HG02938 (cell line): ENCODE measurements around the gene HYAL2.

ENCODE experiments used
- ATAC-seq: cut with Tn5 transposase; IDR thresholded peaks from one replicate; pipeline ENCODE4 v1.9.1; 2021; ENCODE audit warnings: mild to moderate bottlenecking, moderate library complexity; ENCODE audit not compliant: unreplicated experiment

HYAL2 gene, protein sequence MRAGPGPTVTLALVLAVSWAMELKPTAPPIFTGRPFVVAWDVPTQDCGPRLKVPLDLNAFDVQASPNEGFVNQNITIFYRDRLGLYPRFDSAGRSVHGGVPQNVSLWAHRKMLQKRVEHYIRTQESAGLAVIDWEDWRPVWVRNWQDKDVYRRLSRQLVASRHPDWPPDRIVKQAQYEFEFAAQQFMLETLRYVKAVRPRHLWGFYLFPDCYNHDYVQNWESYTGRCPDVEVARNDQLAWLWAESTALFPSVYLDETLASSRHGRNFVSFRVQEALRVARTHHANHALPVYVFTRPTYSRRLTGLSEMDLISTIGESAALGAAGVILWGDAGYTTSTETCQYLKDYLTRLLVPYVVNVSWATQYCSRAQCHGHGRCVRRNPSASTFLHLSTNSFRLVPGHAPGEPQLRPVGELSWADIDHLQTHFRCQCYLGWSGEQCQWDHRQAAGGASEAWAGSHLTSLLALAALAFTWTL

GRCh38 chr3:50322386-50323091 lies at the start of gene HYAL2:
TSS of gene HYAL2 (minus strand) at chr3:50322745. CDS start at chr3:50320489, 2,256 bp downstream.
- ATAC-seq: no peak

DNA sequence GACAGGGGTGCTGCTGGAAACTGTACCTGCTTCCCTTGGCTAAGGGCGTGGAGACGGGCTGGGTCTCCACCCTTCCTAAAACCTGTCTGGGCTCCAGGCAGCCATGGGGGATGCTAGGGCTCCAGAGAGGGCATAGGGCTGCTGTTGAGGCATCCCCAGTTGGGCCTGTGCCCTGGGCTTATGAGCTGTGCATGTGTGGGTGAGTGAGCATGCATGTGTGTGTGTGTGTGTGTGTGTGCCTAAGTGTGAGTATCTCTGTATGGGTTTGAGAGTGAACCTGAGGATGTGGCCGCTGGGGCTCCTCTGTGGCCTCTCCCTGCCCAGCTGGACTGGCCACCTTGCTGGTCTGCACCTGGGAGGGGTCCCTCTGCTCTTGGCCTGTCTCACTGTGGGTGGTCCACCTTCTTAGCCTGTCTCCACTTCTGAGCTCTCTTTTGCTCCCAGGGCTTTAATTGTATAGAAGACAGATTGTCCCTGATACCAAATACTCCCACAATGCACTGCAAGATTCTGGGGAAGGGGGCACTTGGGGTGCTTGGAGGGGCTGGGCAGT lies 48.7 kb upstream of the HYAL2 start:
- ATAC-seq: no peak

DNA sequence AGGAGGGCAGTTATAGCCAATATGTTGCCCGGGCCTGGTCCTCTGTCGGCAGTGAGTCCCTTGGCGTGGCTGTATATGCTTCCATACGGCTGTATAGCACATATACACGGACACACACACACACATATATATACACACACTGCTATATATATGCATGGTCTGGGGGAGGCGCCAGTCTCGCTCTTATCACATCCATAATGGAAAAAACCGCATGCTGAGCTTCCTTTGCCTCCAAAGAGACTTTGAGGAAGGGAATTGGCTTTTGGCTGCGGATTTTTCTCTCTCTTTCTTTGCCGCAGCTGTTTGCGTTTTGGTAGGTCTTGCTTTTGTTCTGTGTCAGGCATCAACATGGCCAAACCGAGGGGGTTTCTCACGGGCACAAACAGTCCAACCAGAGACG lies 48.0 kb upstream of the HYAL2 start:
- ATAC-seq: no peak

GRCh38 chr3:50369012-50369670 lies 46.6 kb upstream of the HYAL2 start:
- ATAC-seq: no peak

DNA sequence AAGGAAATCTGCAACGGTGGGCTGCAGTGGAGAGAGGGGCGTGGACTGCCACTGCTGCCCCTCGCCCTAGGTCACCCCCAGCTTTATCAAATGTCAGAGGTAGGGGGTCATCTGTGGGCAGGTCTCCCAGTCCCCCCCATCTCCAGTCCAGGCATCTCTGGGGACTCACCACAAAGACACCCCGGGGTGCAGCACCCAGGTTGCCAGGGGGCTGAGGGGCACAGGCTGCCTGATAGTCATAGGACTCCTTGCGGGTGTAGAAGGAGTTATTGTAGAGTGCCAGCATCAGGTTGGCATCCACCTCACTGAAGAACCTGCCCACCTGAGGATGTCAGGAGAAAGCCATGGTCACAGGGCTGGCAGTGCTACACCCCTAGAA lies 43.3 kb upstream of the HYAL2 start:
- ATAC-seq: no peak

- peak; percentile 78 for ATAC-seq
Observed at GRCh38 chr3:50365080-50365841, 42.7 kb upstream of the HYAL2 start.

- peak; percentile 19 for ATAC-seq
Observed at GRCh38 chr3:50364573-50365079, 42.1 kb upstream of the HYAL2 start.

GRCh38 chr3:50359760-50360110 lies 37.2 kb upstream of the HYAL2 start:
- ATAC-seq: peak; percentile 7

GRCh38 chr3:50358911-50359759 lies 36.6 kb upstream of the HYAL2 start, which contains the start of gene TMEM115:
TSS of gene TMEM115 (minus strand) at chr3:50359521. CDS start at chr3:50359063, 458 bp downstream.
- ATAC-seq: peak; percentile 97

DNA sequence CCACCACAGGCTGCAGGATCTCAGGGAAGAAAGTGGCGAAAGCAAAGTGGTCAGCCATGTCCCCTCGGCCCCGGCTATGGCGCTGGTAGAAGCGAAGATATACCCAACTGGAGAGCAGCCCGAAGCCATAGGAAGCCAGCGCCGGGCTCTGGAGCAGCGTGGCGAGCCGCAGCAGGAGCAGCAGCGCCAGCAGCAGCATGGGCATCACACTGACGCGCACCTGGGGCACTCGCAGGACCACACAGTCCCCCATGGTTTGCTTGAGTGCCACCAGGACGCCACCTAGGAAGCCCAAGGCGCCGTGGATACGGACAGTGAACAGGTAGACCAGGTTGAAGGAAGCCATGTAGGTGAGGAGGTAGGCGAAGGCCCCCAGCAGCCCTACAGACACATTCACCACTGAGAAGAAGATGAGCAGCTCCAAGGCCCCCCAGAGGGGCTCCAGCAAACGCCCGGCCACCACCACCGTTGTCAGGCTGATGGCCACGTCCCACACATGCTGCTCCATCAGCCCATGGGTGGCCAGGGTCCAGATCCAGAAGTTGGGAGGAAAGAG lies 35.9 kb upstream of the HYAL2 start:
- ATAC-seq: no peak

GRCh38 chr3:50357481-50357880 lies 34.9 kb upstream of the HYAL2 start:
- no peak for ATAC-seq

DNA sequence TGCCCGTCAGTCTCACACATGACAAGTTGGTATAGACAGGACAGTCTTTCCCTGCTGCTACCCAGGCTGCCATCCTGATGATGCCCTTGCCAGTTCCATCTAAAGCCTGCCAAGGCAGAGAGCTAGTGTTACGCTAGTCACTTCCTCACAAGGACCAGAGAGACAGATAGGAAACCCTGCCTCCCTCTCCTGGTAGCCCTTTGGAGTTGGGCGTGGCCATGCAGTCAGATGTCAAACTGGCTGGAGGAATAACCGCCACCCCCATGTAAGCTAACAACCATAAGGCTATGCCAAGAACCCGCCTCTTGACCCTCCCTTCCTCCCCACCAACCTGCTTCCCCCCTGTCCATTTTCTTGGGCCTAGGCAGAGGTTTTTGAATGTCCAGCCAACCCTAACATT lies 34.0 kb upstream of the HYAL2 start:
- no peak for ATAC-seq

- ATAC-seq: no peak
Observed at GRCh38 chr3:50355829-50356552, 33.4 kb upstream of the HYAL2 start.

GRCh38 chr3:50354850-50355249 lies 32.3 kb upstream of the HYAL2 start:
- no peak for ATAC-seq

DNA sequence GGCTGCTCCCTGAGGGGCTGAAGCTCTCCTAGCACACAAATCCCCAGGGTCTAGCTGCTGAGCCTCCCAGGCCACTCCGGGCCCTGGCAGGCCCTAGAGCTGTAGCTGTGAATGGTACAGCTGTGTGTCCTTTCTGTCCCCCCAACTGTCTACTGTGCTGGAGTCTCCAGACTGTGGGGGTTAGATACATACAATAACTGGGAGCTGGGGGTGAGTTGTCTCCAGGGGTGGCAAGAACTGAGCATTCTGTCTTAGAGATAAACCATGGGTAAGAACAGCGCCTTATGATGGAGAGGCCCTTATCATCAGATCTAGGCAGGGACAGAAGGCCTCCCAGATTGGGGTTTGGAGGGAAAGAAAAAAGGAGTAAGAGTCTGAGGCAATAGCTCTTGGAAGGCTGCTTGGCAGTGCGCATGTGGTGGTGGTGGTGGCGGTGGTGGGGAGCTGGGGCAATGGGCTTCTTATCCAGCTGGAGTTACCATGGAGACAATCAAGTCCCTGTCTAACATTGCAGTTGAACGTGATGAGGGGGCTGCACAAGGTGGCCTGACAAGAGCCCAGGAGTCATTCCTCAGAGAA lies 31.7 kb upstream of the HYAL2 start:
- no peak for ATAC-seq

- ATAC-seq: no peak
Observed at GRCh38 chr3:50353245-50354004, 30.9 kb upstream of the HYAL2 start.

DNA sequence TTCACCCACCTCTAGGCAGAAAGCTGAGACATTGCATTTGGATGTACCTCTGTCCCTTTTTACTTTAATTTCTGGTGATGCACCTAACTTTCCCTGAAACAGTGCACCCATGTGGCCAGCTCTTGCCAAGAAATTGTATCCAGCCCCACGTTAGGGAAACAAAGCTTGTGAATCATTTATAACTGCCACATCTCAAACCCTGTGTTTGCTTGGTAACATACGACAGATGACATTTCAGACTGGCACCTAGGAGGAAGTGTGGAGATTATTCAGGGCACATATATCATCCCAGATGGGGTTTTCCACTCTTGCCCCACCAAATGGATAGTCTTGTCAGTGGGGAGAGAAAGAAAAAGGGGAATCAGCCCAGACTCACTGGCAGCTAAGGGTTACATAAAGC lies 30.2 kb upstream of the HYAL2 start:
- no peak for ATAC-seq
